Activated CD8-positive, alpha-beta memory T cell treated with anti-CD3 and anti-CD28 coated beads for 1 hour (primary cell): Measurements from ENCODE around the gene EPC1.
A peak's percentile ranks its signal among the peaks of the same experiment; 100 is the strongest.
"Not testable (repeated sequence)": the region's sequence is repeated elsewhere in the genome, so short reads cannot be mapped to it uniquely, and the experiment has no call there.

Experiments
- DNase-seq, 2 donors: peaks; one replicate each; pipeline ENCODE4 v3.0.0-alpha.2; 2020; ENCODE audit warnings: low read depth in 1 of 2; ENCODE audit errors: extremely low read depth in 1 of 2

The EPC1 gene

GRCh38 chr10:32346551-32347362 lies at the start of gene EPC1:
Gene EPC1, minus strand, starts transcription at chr10:32347158. Its CDS starts 243 bp downstream, at chr10:32346915.
- DNase-seq: peak; percentile 68 to 80

GRCh38 chr10:32393911-32394310 lies 47.0 kb upstream of the EPC1 start:
- DNase-seq: no peak

- DNase-seq: not testable (repeated sequence)
Observed at GRCh38 chr10:32392284-32392683, 45.3 kb upstream of the EPC1 start.

DNA sequence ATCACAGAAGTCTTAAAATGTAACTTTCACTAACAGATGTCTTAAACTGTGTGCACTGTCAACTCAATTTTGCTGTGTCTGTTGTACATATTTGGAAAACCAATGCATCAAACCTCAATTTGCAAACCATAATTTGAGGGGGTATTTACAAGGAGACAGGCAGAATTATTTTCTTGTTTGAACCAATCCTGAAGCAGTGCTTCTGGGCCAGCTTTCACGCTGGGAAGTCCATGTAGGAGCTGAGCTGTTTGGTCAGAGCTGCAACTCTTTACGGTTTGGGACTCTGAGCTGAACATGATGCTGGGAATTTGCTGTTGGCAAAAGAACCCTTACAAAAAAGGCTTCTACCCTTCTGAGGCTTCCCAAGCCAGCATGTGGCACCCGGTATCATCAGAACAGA lies 43.2 kb upstream of the EPC1 start:
- no peak for DNase-seq

DNA sequence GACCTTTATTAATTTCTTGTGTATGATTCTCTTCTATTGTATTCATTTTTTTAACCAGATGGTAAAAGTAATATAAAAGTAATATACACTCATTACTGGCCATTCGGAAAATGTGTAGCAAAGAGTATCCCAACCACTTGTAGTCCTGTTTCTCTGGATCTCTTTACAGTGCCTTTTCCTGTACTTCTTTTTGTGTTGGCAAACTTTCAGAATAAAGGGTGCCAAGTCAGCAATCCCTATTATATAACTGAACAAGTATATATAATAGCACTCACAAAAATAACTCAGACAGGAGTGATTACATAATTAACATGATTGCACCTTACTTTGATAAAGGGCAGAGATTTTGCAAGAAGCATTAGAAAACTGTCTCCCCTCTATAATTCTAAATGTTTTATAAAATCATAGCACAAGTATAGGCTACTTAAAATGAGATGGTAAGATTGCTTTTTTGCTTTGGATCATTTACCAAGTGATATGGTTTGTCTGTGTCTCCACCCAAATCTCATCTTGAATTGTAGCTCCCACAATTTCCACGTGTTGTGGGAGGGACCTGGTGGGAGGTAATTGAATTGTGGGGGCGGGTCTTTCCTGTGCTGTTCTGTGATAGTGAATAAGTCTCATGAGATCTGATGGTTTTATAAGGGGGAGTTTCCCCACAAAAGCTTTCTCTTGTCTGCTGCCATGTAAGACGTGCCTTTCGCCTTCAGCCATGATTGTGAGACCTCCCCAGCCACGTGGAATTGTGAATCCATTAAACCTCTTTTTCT lies 41.5 kb upstream of the EPC1 start:
- DNase-seq: no peak

GRCh38 chr10:32386623-32387260 lies 39.8 kb upstream of the EPC1 start:
- no peak for DNase-seq

DNA sequence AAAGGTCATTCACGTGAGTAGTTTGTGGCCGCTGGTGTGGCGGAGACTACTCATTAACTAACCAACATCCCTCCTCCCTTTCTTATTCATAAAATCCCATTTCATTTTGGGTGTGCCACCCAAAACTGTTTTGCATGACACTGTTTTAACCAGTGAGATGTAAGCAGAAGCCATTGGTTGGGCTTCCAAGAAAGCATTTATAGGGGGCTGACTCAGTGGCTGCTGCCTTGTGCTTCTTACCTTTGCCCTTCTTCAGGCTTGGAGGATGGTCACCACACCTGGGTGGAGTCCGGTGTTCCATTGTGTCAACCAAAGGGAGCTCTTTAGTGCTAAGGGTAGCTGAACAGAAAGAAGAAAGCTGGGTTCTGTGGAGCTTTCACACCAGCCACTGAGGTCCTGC lies 37.2 kb upstream of the EPC1 start:
- no peak for DNase-seq

DNA sequence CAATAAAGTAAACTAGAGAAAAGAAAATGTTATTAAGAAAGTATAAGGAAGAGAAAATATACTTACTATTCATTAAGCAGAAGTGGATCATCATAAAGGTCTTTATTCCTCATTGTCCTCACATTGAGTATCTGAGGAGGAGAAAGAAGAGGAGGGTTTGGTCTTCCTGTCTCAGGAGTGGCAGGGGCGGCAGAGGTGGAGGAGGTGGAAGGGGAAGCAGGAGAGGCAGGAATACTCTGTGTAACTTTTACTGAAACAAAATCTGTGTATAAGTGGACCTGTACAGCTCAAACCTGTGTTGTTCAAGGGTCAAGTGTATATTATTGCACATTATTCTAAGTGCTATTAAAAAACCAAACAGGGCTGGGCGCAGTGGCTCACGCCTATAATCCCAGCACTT lies 34.2 kb upstream of the EPC1 start:
- DNase-seq: no peak

- DNase-seq: no peak
Observed at GRCh38 chr10:32379950-32380551, 33.1 kb upstream of the EPC1 start.

GRCh38 chr10:32379318-32379949 lies 32.5 kb upstream of the EPC1 start:
- no peak for DNase-seq

DNA sequence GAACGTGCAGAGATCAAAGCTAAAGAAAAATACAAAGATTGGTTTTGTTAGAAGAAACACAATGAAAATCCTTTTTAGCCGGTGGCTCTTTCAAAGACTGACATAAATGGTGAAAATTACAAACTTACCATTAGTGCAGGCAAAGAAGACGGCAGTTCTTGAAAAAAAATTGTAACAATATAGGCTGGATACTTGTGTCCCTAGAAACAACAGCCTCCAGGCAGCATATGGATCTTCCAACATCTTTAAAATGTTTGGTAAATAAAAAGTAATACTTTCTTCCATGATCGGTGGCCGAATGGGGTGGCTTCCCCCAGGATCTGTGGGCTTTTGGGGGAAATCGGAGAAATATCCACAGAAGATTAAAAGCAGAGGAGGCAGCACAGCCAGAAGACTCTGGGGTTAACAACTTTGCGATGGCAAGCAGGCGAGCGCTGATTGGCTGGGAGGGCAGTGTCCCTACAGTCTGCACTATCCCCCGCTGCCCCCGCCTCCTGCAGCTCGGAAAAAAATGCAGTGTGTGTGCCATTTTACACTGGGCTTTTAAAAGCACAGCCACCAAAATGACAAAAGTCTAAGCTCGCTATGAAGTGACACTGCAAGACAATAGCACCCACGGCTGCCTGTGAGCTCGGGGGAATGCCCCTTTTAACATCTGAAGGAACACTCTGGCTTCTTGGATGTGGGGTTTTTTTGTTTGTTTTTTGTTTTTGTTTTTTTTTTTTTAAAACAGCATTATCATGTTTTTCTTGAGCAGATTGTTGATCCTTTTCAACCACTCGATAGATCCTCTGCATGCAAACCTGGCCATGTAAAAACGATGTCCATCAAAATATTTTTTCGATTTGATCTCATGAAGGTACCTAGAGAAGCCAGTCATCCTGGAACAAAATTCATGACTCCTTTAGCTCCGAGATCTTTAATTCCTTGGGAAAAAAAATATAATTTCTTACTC lies 31.7 kb upstream of the EPC1 start:
- DNase-seq: peak; percentile 85

DNA sequence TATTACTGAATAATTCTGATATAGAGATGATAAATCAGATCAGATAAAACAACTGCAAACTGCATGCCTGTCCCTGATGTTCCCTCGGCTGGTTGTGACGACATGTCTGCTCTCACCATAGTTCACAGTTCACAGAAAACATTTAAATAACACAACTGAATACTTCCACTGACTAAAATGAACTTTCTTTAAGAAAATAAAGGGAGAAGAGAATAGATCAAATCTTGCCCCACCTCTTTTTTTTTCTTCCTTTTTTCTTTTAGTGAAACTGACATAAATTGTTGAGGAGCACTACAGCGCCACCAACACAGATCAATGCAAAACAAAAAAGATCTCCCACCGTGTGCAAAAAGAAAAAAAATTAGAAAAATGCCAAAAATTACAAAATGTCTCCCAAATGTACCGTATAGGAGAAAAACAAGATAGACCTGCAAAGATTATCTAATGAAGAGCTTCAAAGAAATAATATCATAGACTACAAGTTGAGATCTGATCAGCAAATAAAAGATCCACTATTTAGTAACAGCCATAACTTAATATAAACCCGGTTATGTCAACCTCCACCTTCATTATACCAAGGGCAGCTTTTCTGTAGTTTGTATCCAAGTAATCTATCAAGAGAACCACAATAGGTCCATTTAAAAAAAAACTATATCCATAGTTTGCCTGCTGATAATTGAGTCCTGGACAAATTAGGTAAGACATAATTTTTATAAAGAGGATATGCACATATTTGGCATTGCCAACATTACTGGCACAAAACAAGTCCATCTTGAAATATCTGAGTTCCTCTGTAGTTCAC lies 30.7 kb upstream of the EPC1 start:
- DNase-seq: no peak

DNA sequence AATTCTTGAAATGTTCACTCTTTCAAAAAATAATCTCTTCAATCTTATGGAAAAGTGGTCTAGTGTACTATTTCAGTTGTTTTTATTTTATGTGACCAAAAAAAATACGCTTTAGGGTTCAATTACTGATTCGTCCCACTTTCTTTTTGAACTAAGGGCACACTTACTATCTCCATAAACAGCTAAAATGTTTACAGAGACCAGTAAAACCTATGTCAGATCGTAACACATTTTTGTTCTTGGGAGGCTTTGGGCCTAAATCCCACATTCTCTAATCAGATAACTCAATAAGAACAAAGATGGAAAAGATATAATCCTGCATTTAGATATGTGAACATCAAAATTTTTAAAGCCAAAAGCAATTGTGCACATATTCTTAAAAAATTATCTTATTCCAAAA lies 29.8 kb upstream of the EPC1 start:
- no peak for DNase-seq

GRCh38 chr10:32376097-32376496 lies 29.1 kb upstream of the EPC1 start:
- DNase-seq: no peak

- no peak for DNase-seq
Observed at GRCh38 chr10:32375631-32376030, 28.7 kb upstream of the EPC1 start.

- no peak for DNase-seq
Observed at GRCh38 chr10:32374605-32375004, 27.6 kb upstream of the EPC1 start.

DNA sequence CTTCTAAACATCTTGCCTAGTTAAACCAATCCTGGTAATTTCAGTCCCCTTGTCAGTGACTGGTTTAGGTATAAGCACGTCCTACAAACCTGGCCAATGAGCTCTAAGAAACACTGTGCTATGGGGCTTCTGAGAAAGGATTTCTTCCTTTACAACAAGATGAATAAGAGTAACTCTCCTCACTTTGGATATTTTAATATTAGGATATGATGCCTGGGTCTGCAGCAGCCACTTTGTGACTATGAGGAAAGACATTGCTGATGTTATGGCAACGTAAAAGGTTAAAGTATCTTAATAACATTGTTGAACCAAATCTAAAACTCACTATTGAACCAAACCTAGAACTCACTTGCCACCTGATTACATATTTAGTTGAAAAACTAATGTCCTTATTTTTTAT lies 26.5 kb upstream of the EPC1 start:
- DNase-seq: no peak

DNA sequence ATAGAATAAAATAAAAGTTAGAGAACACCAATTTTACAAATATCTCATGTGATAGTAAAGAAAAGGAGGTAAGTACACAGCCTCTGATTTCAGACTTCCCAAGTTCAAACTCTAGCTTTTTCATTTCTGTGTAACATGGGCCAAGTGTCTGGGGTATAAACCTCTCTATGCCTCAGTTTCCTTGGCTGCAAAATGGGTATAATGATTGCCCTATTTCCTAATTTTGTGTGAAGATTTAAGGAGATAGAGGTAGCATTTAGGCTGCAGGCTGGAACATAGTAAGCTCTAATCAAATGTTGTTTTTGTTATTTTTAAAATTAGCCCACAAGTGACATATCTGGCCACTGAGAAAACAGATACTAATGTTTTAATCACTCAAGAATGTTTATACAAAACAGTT lies 26.1 kb upstream of the EPC1 start:
- no peak for DNase-seq
